Neural cell (in vitro differentiated cells): ENCODE data around the gene WASHC3. TPM values are rescaled to one million over a fixed set of nuclear protein-coding genes. Genes with fewer than 3 reads are reported as not detected.

ENCODE experiments used
- H2AFZ ChIP-seq: fragments of 200-600, 300-800 bp; sonication (generic), shearing (Covaris generic); 2 replicates; pipeline ENCODE4 v1.6.0; 2014; ENCODE audit warnings: low read depth, mild to moderate bottlenecking, antibody characterized with exemption, low read length, moderate library complexity
- H3F3A ChIP-seq: fragments of 200-600 bp; shearing (Covaris generic); 2 replicates; pipeline ENCODE4 v1.6.1; 2016; ENCODE audit warnings: mild to moderate bottlenecking, moderate library complexity, mixed read lengths, antibody characterized with exemption, low read length; ENCODE audit not compliant: insufficient read depth, poor library complexity, severe bottlenecking
- H3K27ac ChIP-seq: fragments of 200-600, 300-800 bp; sonication (generic), shearing (Covaris generic); 2 replicates; pipeline ENCODE4 v1.5.1; 2014; ENCODE audit warnings: mild to moderate bottlenecking, low read length, moderate library complexity
- H3K27me3 ChIP-seq: fragments of 300-800, 200-600 bp; sonication (generic), shearing (Covaris generic); 2 replicates; pipeline ENCODE4 v1.6.0; 2014; ENCODE audit warnings: mild to moderate bottlenecking, low read depth, low read length, moderate library complexity; ENCODE audit not compliant: insufficient read depth
- H3K36me3 ChIP-seq: fragments of 300-800, 200-600 bp; sonication (generic), shearing (Covaris generic); 2 replicates; pipeline ENCODE4 v1.5.1; 2014; ENCODE audit warnings: mild to moderate bottlenecking, antibody characterized with exemption, low read length, moderate library complexity; ENCODE audit not compliant: insufficient read depth
- H3K4me2 ChIP-seq: fragments of 300-800, 200-600 bp; sonication (generic), shearing (Covaris generic); 2 replicates; pipeline ENCODE4 v1.6.0; 2014; ENCODE audit warnings: mild to moderate bottlenecking, low read length
- H3K4me3 ChIP-seq: fragments of 300-800, 200-600 bp; sonication (generic), shearing (Covaris generic); 2 replicates; pipeline ENCODE4 v1.5.1; 2014; ENCODE audit warnings: mild to moderate bottlenecking, low read length, moderate library complexity
- H3K79me2 ChIP-seq: fragments of 200-600 bp; shearing (Covaris generic); replicated peaks from 2 replicates; pipeline ENCODE4 v1.6.0; 2014; ENCODE audit warnings: mild to moderate bottlenecking, low read length, moderate library complexity; ENCODE audit not compliant: insufficient read depth
- H3K9ac ChIP-seq: fragments of 300-800, 200-600 bp; sonication (generic), shearing (Covaris generic); 2 replicates; pipeline ENCODE4 v1.6.1; 2016; ENCODE audit warnings: mild to moderate bottlenecking, low read length, mixed read lengths
- H3K9me2 ChIP-seq: fragments of 200-600 bp; shearing (Covaris generic); 2 replicates; pipeline ENCODE4 v1.6.1; 2016; ENCODE audit warnings: mild to moderate bottlenecking, low read length, mixed read lengths; ENCODE audit not compliant: insufficient read depth
- H3K9me3 ChIP-seq: fragments of 200-600, 300-800 bp; sonication (generic), shearing (Covaris generic); 2 replicates; pipeline ENCODE4 v1.6.1; 2016; ENCODE audit warnings: mild to moderate bottlenecking, mixed run types, low read length, moderate library complexity, mixed read lengths
- H4K20me1 ChIP-seq: fragments of 200-600 bp; shearing (Covaris generic); 2 replicates; pipeline ENCODE4 v1.6.1; 2016; ENCODE audit warnings: mild to moderate bottlenecking, mixed run types; ENCODE audit not compliant: insufficient read depth
- EP300 ChIP-seq: fragments of 450-650 bp; conservative IDR thresholded peaks from 2 replicates; pipeline ENCODE4 v1.6.1; 2014; ENCODE audit warnings: antibody characterized with exemption, mild to moderate bottlenecking, moderate library complexity; ENCODE audit not compliant: poor library complexity, severe bottlenecking
- EZH2 ChIP-seq: fragments of 200-600, 300-800 bp; shearing (Covaris generic), sonication (generic); IDR thresholded peaks from 2 replicates; pipeline ENCODE4 v1.6.1; 2014; ENCODE audit warnings: antibody characterized with exemption, low read length, borderline replicate concordance, mild to moderate bottlenecking; ENCODE audit not compliant: insufficient read depth, poor library complexity, severe bottlenecking
- MXI1 ChIP-seq: fragments of 450-650 bp; conservative IDR thresholded peaks from 2 replicates; pipeline ENCODE4 v1.6.1; 2014; ENCODE audit warnings: antibody characterized with exemption, mild to moderate bottlenecking; ENCODE audit not compliant: poor library complexity, severe bottlenecking
- POLR2AphosphoS5 ChIP-seq: IDR thresholded peaks from 2 replicates; pipeline ENCODE4 v1.6.1; 2012
- RAD21 ChIP-seq: fragments of 450-650 bp; conservative IDR thresholded peaks from 2 replicates; pipeline ENCODE4 v1.6.1; 2014; ENCODE audit warnings: antibody characterized with exemption, mild to moderate bottlenecking, moderate library complexity
- SMC3 ChIP-seq: fragments of 450-650 bp; conservative IDR thresholded peaks from 2 replicates; pipeline ENCODE4 v1.6.1; 2014; ENCODE audit warnings: antibody characterized with exemption, mild to moderate bottlenecking, moderate library complexity; ENCODE audit not compliant: poor library complexity
- TAF1 ChIP-seq: IDR thresholded peaks from 2 replicates; pipeline ENCODE4 v1.6.1; 2012; ENCODE audit warnings: low read depth
- polyA plus RNA-seq: library from polyadenylated mRNA; depleted of rRNA; stranded (reverse); fragments of >200 nt; gene quantifications from 2 replicates; pipeline ENCODE4 v1.2.3, GENCODE V29; 2014
- TF ChIP-seq, protein P1 (sequence below): fragments of 450-650 bp; IDR thresholded peaks from 2 replicates; pipeline ENCODE4 v1.5.1; 2014; ENCODE audit warnings: antibody characterized with exemption, mild to moderate bottlenecking, moderate library complexity; ENCODE audit not compliant: poor library complexity, severe bottlenecking
- TF ChIP-seq, protein P2 (sequence below): IDR thresholded peaks from 2 replicates; pipeline ENCODE4 v1.6.1; 2012; ENCODE audit warnings: borderline replicate concordance

WASHC3 gene
- polyA plus RNA-seq, 1 donor from 2014 or later: 65.9 TPM

- Histone ChIP-seq H3K36me3 (no peaks in the 10 kb centered on the region), H3K4me3 (no peak overlapping the region), H3F3A (no peaks in the 10 kb centered on the region)
Observed at GRCh38 chr12:101967506-101967905, 94.3 kb downstream of the WASHC3 start.

GRCh38 chr12:101966496-101966895 is 95.3 kb downstream of the WASHC3 start:
- no peaks in the 10 kb centered on the region for H3K36me3 ChIP-seq
- H3K27me3 ChIP-seq: no peaks in the 10 kb centered on the region
- H3K79me2 ChIP-seq: no peaks in the 10 kb centered on the region
- H3K9me2 ChIP-seq: no peaks in the 10 kb centered on the region
- TF ChIP-seq, protein P1, sequence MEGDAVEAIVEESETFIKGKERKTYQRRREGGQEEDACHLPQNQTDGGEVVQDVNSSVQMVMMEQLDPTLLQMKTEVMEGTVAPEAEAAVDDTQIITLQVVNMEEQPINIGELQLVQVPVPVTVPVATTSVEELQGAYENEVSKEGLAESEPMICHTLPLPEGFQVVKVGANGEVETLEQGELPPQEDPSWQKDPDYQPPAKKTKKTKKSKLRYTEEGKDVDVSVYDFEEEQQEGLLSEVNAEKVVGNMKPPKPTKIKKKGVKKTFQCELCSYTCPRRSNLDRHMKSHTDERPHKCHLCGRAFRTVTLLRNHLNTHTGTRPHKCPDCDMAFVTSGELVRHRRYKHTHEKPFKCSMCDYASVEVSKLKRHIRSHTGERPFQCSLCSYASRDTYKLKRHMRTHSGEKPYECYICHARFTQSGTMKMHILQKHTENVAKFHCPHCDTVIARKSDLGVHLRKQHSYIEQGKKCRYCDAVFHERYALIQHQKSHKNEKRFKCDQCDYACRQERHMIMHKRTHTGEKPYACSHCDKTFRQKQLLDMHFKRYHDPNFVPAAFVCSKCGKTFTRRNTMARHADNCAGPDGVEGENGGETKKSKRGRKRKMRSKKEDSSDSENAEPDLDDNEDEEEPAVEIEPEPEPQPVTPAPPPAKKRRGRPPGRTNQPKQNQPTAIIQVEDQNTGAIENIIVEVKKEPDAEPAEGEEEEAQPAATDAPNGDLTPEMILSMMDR: no peak
- no peak for TF ChIP-seq EZH2
- no peak for TF ChIP-seq RAD21
- no peak for TF ChIP-seq TAF1
- no peak for TF ChIP-seq POLR2AphosphoS5
- no peak for TF ChIP-seq EP300
- TF ChIP-seq, protein P2, sequence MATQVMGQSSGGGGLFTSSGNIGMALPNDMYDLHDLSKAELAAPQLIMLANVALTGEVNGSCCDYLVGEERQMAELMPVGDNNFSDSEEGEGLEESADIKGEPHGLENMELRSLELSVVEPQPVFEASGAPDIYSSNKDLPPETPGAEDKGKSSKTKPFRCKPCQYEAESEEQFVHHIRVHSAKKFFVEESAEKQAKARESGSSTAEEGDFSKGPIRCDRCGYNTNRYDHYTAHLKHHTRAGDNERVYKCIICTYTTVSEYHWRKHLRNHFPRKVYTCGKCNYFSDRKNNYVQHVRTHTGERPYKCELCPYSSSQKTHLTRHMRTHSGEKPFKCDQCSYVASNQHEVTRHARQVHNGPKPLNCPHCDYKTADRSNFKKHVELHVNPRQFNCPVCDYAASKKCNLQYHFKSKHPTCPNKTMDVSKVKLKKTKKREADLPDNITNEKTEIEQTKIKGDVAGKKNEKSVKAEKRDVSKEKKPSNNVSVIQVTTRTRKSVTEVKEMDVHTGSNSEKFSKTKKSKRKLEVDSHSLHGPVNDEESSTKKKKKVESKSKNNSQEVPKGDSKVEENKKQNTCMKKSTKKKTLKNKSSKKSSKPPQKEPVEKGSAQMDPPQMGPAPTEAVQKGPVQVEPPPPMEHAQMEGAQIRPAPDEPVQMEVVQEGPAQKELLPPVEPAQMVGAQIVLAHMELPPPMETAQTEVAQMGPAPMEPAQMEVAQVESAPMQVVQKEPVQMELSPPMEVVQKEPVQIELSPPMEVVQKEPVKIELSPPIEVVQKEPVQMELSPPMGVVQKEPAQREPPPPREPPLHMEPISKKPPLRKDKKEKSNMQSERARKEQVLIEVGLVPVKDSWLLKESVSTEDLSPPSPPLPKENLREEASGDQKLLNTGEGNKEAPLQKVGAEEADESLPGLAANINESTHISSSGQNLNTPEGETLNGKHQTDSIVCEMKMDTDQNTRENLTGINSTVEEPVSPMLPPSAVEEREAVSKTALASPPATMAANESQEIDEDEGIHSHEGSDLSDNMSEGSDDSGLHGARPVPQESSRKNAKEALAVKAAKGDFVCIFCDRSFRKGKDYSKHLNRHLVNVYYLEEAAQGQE: no peak
- no peak for TF ChIP-seq MXI1
- TF ChIP-seq SMC3: no peak
- H4K20me1 ChIP-seq: no peaks in the 10 kb centered on the region
- no peak overlapping the region for H3K9ac ChIP-seq
- no peak overlapping the region for H3K27ac ChIP-seq
- no peak overlapping the region for H3K4me3 ChIP-seq
- H3K9me3 ChIP-seq: peaks cover 4% of the 10 kb centered on the region
- no peak overlapping the region for H3K4me2 ChIP-seq
- no peaks in the 10 kb centered on the region for H3F3A ChIP-seq
- H2AFZ ChIP-seq: no peak overlapping the region

More at GRCh38 chr12:101967506-101967905, 94.3 kb downstream of the WASHC3 start:
- Histone ChIP-seq H3K27me3 (no peaks in the 10 kb centered on the region), H4K20me1 (no peaks in the 10 kb centered on the region), H3K27ac (no peak overlapping the region), H3K9me2 (no peaks in the 10 kb centered on the region), H3K9me3 (peaks cover 5% of the 10 kb centered on the region), H3K79me2 (no peaks in the 10 kb centered on the region), H3K9ac (no peak overlapping the region), H2AFZ (no peak overlapping the region), H3K4me2 (no peak overlapping the region)
- TF ChIP-seq EZH2: no peak
- TF ChIP-seq EP300: no peak
- TF ChIP-seq RAD21: no peak
- TF ChIP-seq TAF1: no peak
- TF ChIP-seq, protein P1: no peak
- TF ChIP-seq SMC3: no peak
- TF ChIP-seq POLR2AphosphoS5: no peak
- TF ChIP-seq, protein P2: no peak
- no peak for TF ChIP-seq MXI1
